22Rv1 (cell line): Measurements from ENCODE around the gene AMOT.

ENCODE experiments used
- H3K27ac ChIP-seq: fragments of 450-650 bp; 2 replicates; pipeline ENCODE4 v1.5.1; 2017
- ZFX ChIP-seq: fragments of 450-650 bp; IDR thresholded peaks from 2 replicates; pipeline ENCODE4 v1.6.1; 2017; ENCODE audit warnings: antibody characterized with exemption, borderline replicate concordance
- TF ChIP-seq, protein P1 (sequence below): fragments of 450-650 bp; IDR thresholded peaks from 2 replicates; pipeline ENCODE4 v1.5.1; 2017; ENCODE audit warnings: mild to moderate bottlenecking

AMOT gene, protein sequence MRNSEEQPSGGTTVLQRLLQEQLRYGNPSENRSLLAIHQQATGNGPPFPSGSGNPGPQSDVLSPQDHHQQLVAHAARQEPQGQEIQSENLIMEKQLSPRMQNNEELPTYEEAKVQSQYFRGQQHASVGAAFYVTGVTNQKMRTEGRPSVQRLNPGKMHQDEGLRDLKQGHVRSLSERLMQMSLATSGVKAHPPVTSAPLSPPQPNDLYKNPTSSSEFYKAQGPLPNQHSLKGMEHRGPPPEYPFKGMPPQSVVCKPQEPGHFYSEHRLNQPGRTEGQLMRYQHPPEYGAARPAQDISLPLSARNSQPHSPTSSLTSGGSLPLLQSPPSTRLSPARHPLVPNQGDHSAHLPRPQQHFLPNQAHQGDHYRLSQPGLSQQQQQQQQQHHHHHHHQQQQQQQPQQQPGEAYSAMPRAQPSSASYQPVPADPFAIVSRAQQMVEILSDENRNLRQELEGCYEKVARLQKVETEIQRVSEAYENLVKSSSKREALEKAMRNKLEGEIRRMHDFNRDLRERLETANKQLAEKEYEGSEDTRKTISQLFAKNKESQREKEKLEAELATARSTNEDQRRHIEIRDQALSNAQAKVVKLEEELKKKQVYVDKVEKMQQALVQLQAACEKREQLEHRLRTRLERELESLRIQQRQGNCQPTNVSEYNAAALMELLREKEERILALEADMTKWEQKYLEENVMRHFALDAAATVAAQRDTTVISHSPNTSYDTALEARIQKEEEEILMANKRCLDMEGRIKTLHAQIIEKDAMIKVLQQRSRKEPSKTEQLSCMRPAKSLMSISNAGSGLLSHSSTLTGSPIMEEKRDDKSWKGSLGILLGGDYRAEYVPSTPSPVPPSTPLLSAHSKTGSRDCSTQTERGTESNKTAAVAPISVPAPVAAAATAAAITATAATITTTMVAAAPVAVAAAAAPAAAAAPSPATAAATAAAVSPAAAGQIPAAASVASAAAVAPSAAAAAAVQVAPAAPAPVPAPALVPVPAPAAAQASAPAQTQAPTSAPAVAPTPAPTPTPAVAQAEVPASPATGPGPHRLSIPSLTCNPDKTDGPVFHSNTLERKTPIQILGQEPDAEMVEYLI

DNA sequence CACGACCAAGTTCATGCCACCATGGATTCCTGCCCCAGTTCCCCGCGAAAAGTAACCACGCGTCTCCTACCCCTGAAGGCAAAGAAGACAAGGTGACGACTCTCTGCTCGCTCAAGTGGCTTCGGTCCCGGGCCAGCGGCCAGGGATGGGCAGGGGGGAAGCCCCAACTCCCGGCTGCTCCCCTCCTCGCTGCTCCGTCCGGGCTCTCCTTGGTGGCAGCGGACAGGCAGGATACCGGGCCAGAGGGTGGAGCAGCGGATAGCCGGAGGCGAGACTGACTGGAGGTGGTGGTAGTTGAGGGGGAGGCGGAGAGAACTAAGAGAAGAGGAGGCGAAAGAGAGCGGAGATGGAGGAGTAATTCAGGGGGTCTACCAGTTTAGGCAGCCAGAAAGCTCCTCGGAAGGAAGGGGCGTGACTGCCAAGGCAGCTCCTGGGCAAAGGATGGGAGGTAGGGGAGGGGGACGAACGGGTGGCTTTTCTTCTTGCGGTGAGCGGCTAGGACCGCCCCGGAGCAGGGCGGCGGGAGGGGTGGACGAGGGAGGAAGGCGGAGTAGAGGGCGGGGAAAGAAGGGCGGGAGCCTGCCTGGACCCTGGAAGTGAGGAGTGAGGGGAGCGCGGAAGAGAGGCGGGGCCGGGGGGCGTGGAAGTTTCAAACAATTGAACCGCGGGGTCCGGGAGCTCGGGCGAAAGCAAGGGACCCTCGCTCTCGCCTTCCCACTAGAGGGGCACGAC is at the start of gene AMOT:
Gene AMOT (minus strand): TSS at position 450 of the 732 bp plus-strand sequence. CDS start 17,705 bp downstream, outside the sequence.
- no peak for TF ChIP-seq ZFX
- TF ChIP-seq, protein P1, sequence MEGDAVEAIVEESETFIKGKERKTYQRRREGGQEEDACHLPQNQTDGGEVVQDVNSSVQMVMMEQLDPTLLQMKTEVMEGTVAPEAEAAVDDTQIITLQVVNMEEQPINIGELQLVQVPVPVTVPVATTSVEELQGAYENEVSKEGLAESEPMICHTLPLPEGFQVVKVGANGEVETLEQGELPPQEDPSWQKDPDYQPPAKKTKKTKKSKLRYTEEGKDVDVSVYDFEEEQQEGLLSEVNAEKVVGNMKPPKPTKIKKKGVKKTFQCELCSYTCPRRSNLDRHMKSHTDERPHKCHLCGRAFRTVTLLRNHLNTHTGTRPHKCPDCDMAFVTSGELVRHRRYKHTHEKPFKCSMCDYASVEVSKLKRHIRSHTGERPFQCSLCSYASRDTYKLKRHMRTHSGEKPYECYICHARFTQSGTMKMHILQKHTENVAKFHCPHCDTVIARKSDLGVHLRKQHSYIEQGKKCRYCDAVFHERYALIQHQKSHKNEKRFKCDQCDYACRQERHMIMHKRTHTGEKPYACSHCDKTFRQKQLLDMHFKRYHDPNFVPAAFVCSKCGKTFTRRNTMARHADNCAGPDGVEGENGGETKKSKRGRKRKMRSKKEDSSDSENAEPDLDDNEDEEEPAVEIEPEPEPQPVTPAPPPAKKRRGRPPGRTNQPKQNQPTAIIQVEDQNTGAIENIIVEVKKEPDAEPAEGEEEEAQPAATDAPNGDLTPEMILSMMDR = no peak
- H3K27ac ChIP-seq = peak within 1 kb of the TSS; percentile 75

DNA sequence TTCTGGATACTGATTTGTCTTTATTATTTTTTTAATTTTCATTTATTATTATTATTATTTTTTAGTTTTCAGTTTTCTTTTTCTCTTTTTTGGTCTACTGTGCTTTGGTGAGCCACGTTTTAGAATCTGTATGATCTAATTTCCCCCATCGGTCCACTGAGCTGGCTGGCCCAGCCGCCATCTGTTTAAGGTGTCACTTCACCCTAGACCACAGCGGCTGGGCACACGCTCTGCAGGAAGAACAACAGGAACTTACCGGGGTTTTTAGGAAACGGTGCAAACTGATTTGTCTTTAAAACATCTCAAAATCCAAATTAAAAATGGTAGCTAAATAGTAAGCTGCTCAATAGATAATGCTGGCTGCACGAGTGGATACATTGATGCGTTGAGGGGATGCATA is 48.8 kb upstream of the AMOT start:
- H3K27ac ChIP-seq = no peak overlapping the region
- TF ChIP-seq, protein P1 = no peak
- TF ChIP-seq ZFX = no peak

DNA sequence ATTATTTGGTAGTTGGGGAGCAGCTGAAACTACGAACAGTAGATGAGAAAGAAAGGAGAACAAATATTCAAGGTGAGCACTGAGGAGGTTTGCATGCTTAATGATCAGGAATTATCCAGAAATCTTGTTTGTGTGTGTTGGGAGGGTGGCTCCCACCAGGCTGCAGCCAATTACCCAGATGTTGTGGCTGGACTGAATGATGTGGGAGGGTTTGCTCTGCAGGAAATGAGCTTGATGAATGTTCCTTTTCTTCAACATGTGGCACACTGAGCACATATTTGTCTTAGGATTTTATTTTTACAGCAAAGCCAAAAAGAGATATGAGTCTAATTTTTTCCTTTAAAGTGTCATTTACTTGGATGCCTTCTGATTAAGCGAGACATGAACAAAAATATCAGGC is 48.3 kb upstream of the AMOT start:
- TF ChIP-seq ZFX = no peak
- TF ChIP-seq, protein P1 = no peak

DNA sequence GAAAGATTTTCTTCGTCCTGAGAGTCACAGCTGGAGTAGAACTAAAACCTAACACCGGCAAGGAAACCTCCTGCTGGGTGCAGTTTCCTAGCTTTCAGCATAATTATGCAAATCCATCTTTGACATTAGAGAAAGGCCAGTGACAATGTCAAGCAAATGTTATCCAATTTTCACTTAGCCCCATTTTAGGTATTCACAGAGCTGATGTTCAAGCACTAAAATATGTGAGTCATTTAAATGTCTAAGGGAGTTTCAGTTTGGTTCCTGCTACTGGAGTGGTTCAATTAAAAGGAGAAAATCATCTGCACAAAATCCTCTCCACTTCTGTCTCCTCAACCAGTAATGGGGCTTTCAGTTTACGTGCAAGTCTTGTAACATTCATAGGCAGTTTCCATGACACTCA is 37.1 kb upstream of the AMOT start:
- H3K27ac ChIP-seq = no peak overlapping the region
- TF ChIP-seq ZFX = no peak
- TF ChIP-seq, protein P1 = no peak

More for the DNA sequence above, 48.3 kb upstream of the AMOT start:
- no peak overlapping the region for H3K27ac ChIP-seq

DNA sequence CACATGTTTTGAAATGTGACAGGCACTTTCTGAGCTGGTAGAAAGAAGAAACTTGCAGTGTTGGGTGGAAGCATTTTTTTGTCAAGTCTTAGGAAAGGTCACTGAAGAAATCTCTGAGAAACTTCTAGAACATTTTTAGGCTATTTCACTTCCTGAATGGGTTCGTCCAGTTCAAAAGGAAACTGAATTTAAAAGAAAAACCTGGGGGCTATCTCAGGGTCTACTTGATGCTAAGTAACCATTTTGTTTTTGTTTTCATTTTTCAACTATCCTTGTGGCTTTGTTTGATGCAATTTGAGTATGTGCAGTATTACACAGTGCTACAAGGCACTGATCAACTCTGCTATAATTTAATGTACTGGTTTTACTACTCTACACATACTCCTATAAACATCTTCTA is 34.0 kb upstream of the AMOT start:
- H3K27ac ChIP-seq = no peak overlapping the region
- no peak for TF ChIP-seq ZFX
- TF ChIP-seq, protein P1 = no peak

DNA sequence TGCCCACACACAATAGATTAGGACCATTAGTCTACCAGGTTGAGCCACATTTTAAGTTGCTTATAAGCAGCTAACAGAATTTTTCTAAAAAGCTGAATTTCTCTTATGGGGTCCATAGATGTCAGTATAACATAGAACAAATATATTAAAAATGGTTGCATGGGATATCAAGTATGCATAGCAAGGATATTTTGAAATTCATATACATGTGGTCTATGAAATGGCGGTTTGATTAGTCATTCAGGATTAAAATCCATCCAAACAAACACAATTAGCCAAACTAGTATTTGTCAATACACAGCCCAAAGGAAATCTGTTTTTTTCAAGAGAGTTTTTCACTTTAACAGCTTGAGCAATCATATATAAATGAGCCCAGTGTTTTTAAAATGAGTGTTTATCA is 33.5 kb upstream of the AMOT start:
- no peak overlapping the region for H3K27ac ChIP-seq
- TF ChIP-seq ZFX = no peak
- TF ChIP-seq, protein P1 = no peak
